ENCODE data around the gene R3HDM1. TPM values are rescaled to one million over a fixed set of nuclear protein-coding genes. Genes with fewer than 3 reads are reported as not detected.

R3HDM1 gene
- total and polyA plus RNA-seq, 3 donors from 2014 or later = 50.7 to 106 (median 82.1) TPM

- intact Hi-C loops (cut with DNase I; ENCODE audit: low total_unique reads) = no loop called here
- no peaks in the 10 kb centered on the region for H3K4me1 ChIP-seq
- H3K4me3 ChIP-seq = no peak overlapping the region
- whole genome bisulfite sequencing, 2 donors = 94% methylated on average over 3 of the region's 3 CpGs
- H3K9me3 ChIP-seq = no peaks in the 10 kb centered on the region
- TF ChIP-seq CTCF (IDR thresholded peaks at IDR 0.05) = no peak
- no peak for TF ChIP-seq POLR2A (IDR thresholded peaks at IDR 0.05)
- H3K27me3 ChIP-seq = no peaks in the 10 kb centered on the region
- DNase-seq = no peak
- H3K27ac ChIP-seq = no peak overlapping the region
- H3K36me3 ChIP-seq (ENCODE audit: low read depth, missing control alignments) = no peaks in the 10 kb centered on the region
Observed at GRCh38 chr2:135581282-135581681, 50.0 kb downstream of the R3HDM1 start.

DNA sequence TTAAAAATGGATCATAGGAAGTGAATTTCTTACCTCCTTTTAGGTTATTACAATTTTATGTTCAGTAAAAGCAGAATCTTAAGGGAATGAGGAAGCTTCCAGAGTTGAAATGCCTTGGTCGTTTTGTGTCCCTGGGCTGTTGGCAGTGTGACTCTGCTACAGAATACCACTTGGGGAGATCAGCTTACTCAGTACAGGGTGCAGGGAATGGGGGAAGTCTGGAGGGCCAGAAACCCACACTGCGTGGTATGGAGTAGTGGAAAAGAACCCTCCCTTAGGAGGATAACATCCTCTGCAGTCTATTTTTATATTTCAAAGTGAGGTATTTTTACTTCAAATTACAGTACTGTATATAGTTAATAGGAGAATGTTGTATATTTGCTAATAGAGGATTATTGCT lies 51.1 kb downstream of the R3HDM1 start:
- Histone ChIP-seq H3K27ac (no peak overlapping the region), H3K36me3 (ENCODE audit: low read depth, missing control alignments) (no peaks in the 10 kb centered on the region), H3K4me1 (no peaks in the 10 kb centered on the region), H3K27me3 (no peaks in the 10 kb centered on the region), H3K9me3 (no peaks in the 10 kb centered on the region), H3K4me3 (no peak overlapping the region)
- WGBS, 2 donors = 55 to 67% methylated on average over 2 of the region's 2 CpGs
- intact Hi-C loops (cut with DNase I; ENCODE audit: low total_unique reads) = no loop called here
- TF ChIP-seq CTCF (IDR thresholded peaks at IDR 0.05) = no peak
- TF ChIP-seq POLR2A (IDR thresholded peaks at IDR 0.05) = no peak
- no peak for DNase-seq

GRCh38 chr2:135585586-135585985 lies 54.3 kb downstream of the R3HDM1 start:
- no peak overlapping the region for H3K4me3 ChIP-seq
- no peaks in the 10 kb centered on the region for H3K4me1 ChIP-seq
- no peak for DNase-seq
- no peak overlapping the region for H3K27ac ChIP-seq
- H3K27me3 ChIP-seq = no peaks in the 10 kb centered on the region
- WGBS, 2 donors = 55 to 70% methylated on average over 2 of the region's 2 CpGs
- TF ChIP-seq CTCF (IDR thresholded peaks at IDR 0.05) (peak in 1 of 3 experiments; percentile 34), POLR2A (IDR thresholded peaks at IDR 0.05) (no peak)
- H3K9me3 ChIP-seq = no peaks in the 10 kb centered on the region
- intact Hi-C loops (cut with DNase I; ENCODE audit: low total_unique reads) = no loop called here
- H3K36me3 ChIP-seq (ENCODE audit: low read depth, missing control alignments) = no peaks in the 10 kb centered on the region

GRCh38 chr2:135586148-135586547 lies 54.9 kb downstream of the R3HDM1 start:
- H3K4me3 ChIP-seq = no peak overlapping the region
- no peak for TF ChIP-seq CTCF (IDR thresholded peaks at IDR 0.05)
- no peak for TF ChIP-seq POLR2A (IDR thresholded peaks at IDR 0.05)

GRCh38 chr2:135587958-135588357 lies 56.7 kb downstream of the R3HDM1 start:
- no peak for DNase-seq
- TF ChIP-seq CTCF (IDR thresholded peaks at IDR 0.05) (no peak), POLR2A (IDR thresholded peaks at IDR 0.05) (no peak)
- no peaks in the 10 kb centered on the region for H3K36me3 ChIP-seq (ENCODE audit: low read depth, missing control alignments)
- intact Hi-C loops (cut with DNase I; ENCODE audit: low total_unique reads) = no loop called here
- no peaks in the 10 kb centered on the region for H3K27me3 ChIP-seq
- WGBS, 2 donors = 86 to 90% methylated on average over 1 of the region's 1 CpG
- no peak overlapping the region for H3K27ac ChIP-seq
- no peaks in the 10 kb centered on the region for H3K4me1 ChIP-seq
- H3K9me3 ChIP-seq = no peaks in the 10 kb centered on the region
- H3K4me3 ChIP-seq = no peak overlapping the region

More at GRCh38 chr2:135586148-135586547, 54.9 kb downstream of the R3HDM1 start:
- Histone ChIP-seq H3K36me3 (ENCODE audit: low read depth, missing control alignments) (no peaks in the 10 kb centered on the region), H3K4me1 (no peaks in the 10 kb centered on the region), H3K27me3 (no peaks in the 10 kb centered on the region), H3K27ac (no peak overlapping the region), H3K9me3 (no peaks in the 10 kb centered on the region)
- 75 to 77% methylated on average over 1 of the region's 1 CpG for WGBS, 2 donors
- intact Hi-C loops (cut with DNase I; ENCODE audit: low total_unique reads) = no loop called here
- no peak for DNase-seq
